Uterus (tissue), 4 donors: ENCODE data around the gene KCNC1. TPM values are rescaled to one million over a fixed set of nuclear protein-coding genes. Genes with fewer than 3 reads are reported as not detected.

Source experiments
- DNase-seq, 2 donors: peaks; one replicate each; pipeline ENCODE4 v3.0.0-alpha.2; 2019 to 2020
- H3K27ac ChIP-seq, 2 donors: fragments of 200-600 bp; sonication (generic); 1 replicate in 1 of 2; 2 replicates in 1 of 2; pipeline ENCODE4 v1.5.1; 2016 to 2018
- H3K27me3 ChIP-seq, 2 donors: fragments of 200-600 bp; sonication (generic); one replicate each; pipeline ENCODE4 v1.5.1; 2018 to 2019; ENCODE audit warnings: control low read depth in 1 of 2
- H3K36me3 ChIP-seq, 2 donors: fragments of 200-600 bp; sonication (generic); one replicate each; pipeline ENCODE4 v1.5.1; 2019; ENCODE audit warnings: control low read depth in 1 of 2
- H3K4me1 ChIP-seq, 2 donors: fragments of 200-600 bp; sonication (generic); one replicate each; pipeline ENCODE4 v1.5.1; 2018 to 2019; ENCODE audit warnings: control low read depth in 1 of 2
- H3K4me3 ChIP-seq, 2 donors: fragments of 200-600 bp; sonication (generic); 1 replicate in 1 of 2; 2 replicates in 1 of 2; pipeline ENCODE4 v1.5.1; 2018 to 2019; ENCODE audit warnings: mild to moderate bottlenecking in 1 of 2
- H3K9me3 ChIP-seq, 2 donors: fragments of 200-600 bp; sonication (generic); one replicate each; pipeline ENCODE4 v1.5.1; 2019; ENCODE audit warnings: control low read depth in 1 of 2
- CTCF ChIP-seq, 4 experiments: fragments of 200-600 bp in 2 of 4; fragments of 450-650 bp in 2 of 4; sonication (generic) in 2 of 4; IDR thresholded peaks; one replicate each; pipeline ENCODE4 v1.5.1; 2016 to 2019; ENCODE audit warnings: antibody characterized with exemption in 4 of 4, mild to moderate bottlenecking in 2 of 4, moderate library complexity in 1 of 4
- POLR2A ChIP-seq, 2 donors: fragments of 450-650 bp; IDR thresholded peaks; one replicate each; pipeline ENCODE4 v1.6.1; 2016; ENCODE audit warnings: antibody characterized with exemption in 2 of 2, mild to moderate bottlenecking in 1 of 2, moderate library complexity in 1 of 2
- intact Hi-C: fragments of 100-400 bp; cut with DNase I; formaldehyde crosslinking; loops from one replicate; pipeline ENCODE4 v1.15.1; 2023; ENCODE audit warnings: low total_unique reads
- total RNA-seq, 4 donors: library from RNA; depleted of rRNA in 3 of 4; stranded (reverse); fragments of >200 nt in 3 of 4; gene quantifications; one replicate each; pipeline versions ENCODE4 v1.1.0 to v1.2.4, GENCODE V29; 2014 to 2023
- donor health status: DM: yes; HTN: yes; CAD: no.

KCNC1 gene
- total RNA-seq, 4 donors from 2014 or later, result 0.41 TPM; not detected in 3

- no peak for TF ChIP-seq CTCF (IDR thresholded peaks at IDR 0.05)
- TF ChIP-seq POLR2A (IDR thresholded peaks at IDR 0.05), result no peak
- no peaks in the 10 kb centered on the region for H3K36me3 ChIP-seq
- H3K9me3 ChIP-seq, result no peaks in the 10 kb centered on the region
- intact Hi-C loops, result no loop called here
- H3K27me3 ChIP-seq, result no peaks in the 10 kb centered on the region
- H3K4me3 ChIP-seq, result no peak overlapping the region
- no peaks in the 10 kb centered on the region for H3K4me1 ChIP-seq
- H3K27ac ChIP-seq, result no peak overlapping the region
- DNase-seq, result no peak
Observed at GRCh38 chr11:17745023-17745772, 10.6 kb downstream of the KCNC1 start.

DNA sequence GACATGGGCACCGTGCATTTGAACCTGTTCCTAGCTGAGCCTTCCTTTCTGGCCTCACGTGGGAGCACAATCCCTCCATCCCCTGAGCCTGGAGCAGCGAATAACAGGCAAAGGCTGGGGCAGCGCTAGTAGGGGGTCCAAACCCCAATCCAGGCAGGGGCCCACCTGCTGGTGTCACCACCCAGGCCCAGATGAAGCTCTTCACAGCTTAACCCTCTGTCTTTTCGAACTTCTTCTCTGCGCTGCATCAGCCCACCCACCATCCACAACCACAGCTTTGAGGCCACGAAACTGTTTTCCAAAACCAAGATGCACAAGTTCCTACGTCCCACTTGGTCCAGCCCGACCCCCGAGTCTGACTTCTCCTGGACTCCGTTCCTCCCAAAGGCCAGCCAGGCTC is 11.5 kb downstream of the KCNC1 start:
- H3K4me1 ChIP-seq, result no peaks in the 10 kb centered on the region
- no peak overlapping the region for H3K4me3 ChIP-seq
- no peak overlapping the region for H3K27ac ChIP-seq
- H3K27me3 ChIP-seq, result no peaks in the 10 kb centered on the region
- no peaks in the 10 kb centered on the region for H3K9me3 ChIP-seq
- intact Hi-C loops, result no loop called here
- DNase-seq, result no peak
- H3K36me3 ChIP-seq, result no peaks in the 10 kb centered on the region
- no peak for TF ChIP-seq CTCF (IDR thresholded peaks at IDR 0.05)
- TF ChIP-seq POLR2A (IDR thresholded peaks at IDR 0.05), result no peak

DNA sequence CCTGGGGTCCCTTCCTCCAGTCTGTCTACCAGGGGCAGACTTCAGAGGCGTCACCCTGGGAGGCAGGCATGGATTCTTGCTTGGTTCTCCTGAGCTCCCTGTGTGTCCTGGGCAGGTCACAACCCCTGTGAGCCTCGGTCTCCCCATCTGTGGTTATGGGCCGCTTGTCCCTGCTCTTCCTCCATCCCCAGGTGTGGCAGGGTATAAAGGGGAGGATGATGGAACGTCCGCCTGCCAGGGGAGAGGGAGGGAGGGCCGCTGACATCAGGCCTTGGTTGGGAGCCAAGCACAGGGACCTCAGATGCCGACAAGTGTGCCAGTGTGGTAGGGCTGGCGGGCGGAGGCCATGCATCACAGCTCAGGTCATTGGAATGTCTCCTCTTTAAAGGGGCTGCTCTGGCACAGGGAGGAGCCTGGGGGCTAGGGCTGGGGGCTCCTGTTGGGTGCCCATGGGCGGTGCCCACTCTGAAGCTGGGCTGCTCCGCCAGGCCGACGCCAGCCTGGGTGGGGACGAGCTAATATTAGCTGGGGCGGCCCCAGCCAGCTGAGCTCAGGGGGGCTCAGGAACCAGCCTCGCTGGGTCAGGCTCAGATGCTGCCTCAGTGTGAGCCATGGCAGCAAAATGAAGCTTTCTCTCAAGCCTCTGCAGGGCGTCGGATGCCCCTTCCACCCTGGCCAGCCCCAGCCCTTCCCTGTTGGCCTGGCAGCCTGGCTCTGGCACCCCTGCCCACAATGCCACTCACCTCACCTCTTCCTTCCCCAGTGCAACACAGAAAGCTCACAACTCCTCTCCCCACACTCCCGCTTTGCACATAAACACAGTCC is 12.8 kb downstream of the KCNC1 start:
- Histone ChIP-seq H3K4me1 (no peaks in the 10 kb centered on the region), H3K9me3 (no peaks in the 10 kb centered on the region), H3K4me3 (no peak overlapping the region), H3K27ac (no peak overlapping the region), H3K36me3 (no peaks in the 10 kb centered on the region), H3K27me3 (no peaks in the 10 kb centered on the region)
- intact Hi-C loops, result no loop called here
- no peak for DNase-seq
- TF ChIP-seq CTCF (IDR thresholded peaks at IDR 0.05), result no peak
- TF ChIP-seq POLR2A (IDR thresholded peaks at IDR 0.05), result no peak

DNA sequence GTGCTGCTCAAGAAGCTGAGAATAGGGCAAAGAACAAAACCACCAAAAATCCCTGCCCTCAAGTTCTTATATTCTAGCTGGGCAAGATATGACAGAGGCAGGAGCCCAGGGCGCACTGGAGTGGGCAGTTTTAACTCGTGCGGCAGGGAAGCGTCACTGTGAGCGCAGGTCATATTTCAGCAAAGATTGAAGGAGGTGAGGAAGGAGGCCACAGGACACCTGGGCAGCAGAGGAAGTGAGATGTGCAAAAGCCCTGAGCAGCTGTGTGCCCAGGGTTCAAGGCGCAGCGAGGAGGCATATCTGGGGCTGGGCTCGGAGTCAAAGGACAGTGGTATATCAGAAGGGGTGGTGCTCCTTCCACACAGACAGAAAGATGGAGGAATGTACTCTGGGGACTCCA is 13.5 kb downstream of the KCNC1 start:
- H3K4me3 ChIP-seq, result no peak overlapping the region

More for the DNA sequence above, 13.5 kb downstream of the KCNC1 start:
- Histone ChIP-seq H3K4me1 (no peaks in the 10 kb centered on the region), H3K9me3 (no peaks in the 10 kb centered on the region), H3K27me3 (no peaks in the 10 kb centered on the region), H3K27ac (no peak overlapping the region), H3K36me3 (no peaks in the 10 kb centered on the region)
- no peak for DNase-seq
- TF ChIP-seq CTCF (IDR thresholded peaks at IDR 0.05), result no peak
- intact Hi-C loops, result no loop called here
